HepG2 (cell line): Measurements from ENCODE around the gene PLEKHA8. TPM values are rescaled to one million over a fixed set of nuclear protein-coding genes. Genes with fewer than 3 reads are reported as not detected.

Source experiments
- CREB1 ChIP-seq, 2 experiments: fragments of 450-650 bp in 1 of 2; IDR thresholded peaks; 2 replicates each; pipeline ENCODE4 v1.6.1; 2016 to 2017; ENCODE audit warnings: control low read depth in 1 of 2, mild to moderate bottlenecking in 1 of 2, missing compliant biosample characterization in 1 of 2, missing genetic modification characterization in 1 of 2
- GATAD1 ChIP-seq: IDR thresholded peaks from 2 replicates; pipeline ENCODE4 v1.6.1; 2016; ENCODE audit warnings: missing genetic modification reagents, missing compliant biosample characterization
- GZF1 ChIP-seq: sonication (generic); formaldehyde crosslinking; IDR thresholded peaks from 2 replicates; pipeline ENCODE4 v1.5.1; 2020; ENCODE audit warnings: mild to moderate bottlenecking, missing genetic modification reagents
- MATR3 ChIP-seq: sonication (generic); formaldehyde crosslinking; IDR thresholded peaks from 2 replicates; pipeline ENCODE4 v1.4.0; 2020; ENCODE audit warnings: missing genetic modification reagents
- MYC ChIP-seq: sonication (generic); formaldehyde crosslinking; IDR thresholded peaks from 2 replicates; pipeline ENCODE4 v1.9.0; 2021; ENCODE audit warnings: missing genetic modification reagents, borderline replicate concordance
- NPAS2 ChIP-seq: sonication (generic); formaldehyde crosslinking; IDR thresholded peaks from 2 replicates; pipeline ENCODE4 v1.8.0; 2022; ENCODE audit warnings: mild to moderate bottlenecking, missing genetic modification reagents, borderline replicate concordance
- PRDM15 ChIP-seq: sonication (generic); formaldehyde crosslinking; IDR thresholded peaks from 2 replicates; pipeline ENCODE4 v1.4.0; 2020; ENCODE audit warnings: missing genetic modification reagents
- RARA ChIP-seq: IDR thresholded peaks from 2 replicates; pipeline ENCODE4 v1.6.1; 2016; ENCODE audit warnings: missing genetic modification reagents, missing compliant biosample characterization
- SMAD3 ChIP-seq: sonication (generic); formaldehyde crosslinking; IDR thresholded peaks from 2 replicates; pipeline ENCODE4 v1.4.0; 2020; ENCODE audit warnings: missing genetic modification reagents
- THAP7 ChIP-seq: sonication (generic); formaldehyde crosslinking; IDR thresholded peaks from 2 replicates; pipeline ENCODE4 v1.8.1; 2023; ENCODE audit warnings: mild to moderate bottlenecking, missing genetic modification reagents
- ZBTB20 ChIP-seq: sonication (generic); formaldehyde crosslinking; IDR thresholded peaks from 2 replicates; pipeline ENCODE4 v1.8.1; 2023; ENCODE audit warnings: missing genetic modification reagents, low read depth, mild to moderate bottlenecking, borderline replicate concordance
- ZNF292 ChIP-seq: sonication (generic); formaldehyde crosslinking; IDR thresholded peaks from 2 replicates; pipeline ENCODE4 v1.8.1; 2022; ENCODE audit warnings: mild to moderate bottlenecking, low read depth, missing genetic modification reagents, borderline replicate concordance
- ZNF318 ChIP-seq: sonication (generic); formaldehyde crosslinking; IDR thresholded peaks from 2 replicates; pipeline ENCODE4 v1.4.0; 2020; ENCODE audit warnings: mild to moderate bottlenecking, missing genetic modification reagents
- ZNF33A ChIP-seq: sonication (generic); formaldehyde crosslinking; IDR thresholded peaks from 2 replicates; pipeline ENCODE4 v1.5.1; 2020; ENCODE audit warnings: missing genetic modification reagents, mild to moderate bottlenecking, moderate library complexity, borderline replicate concordance
- ZNF451 ChIP-seq: sonication (generic); formaldehyde crosslinking; IDR thresholded peaks from 2 replicates; pipeline ENCODE4 v1.5.0; 2020; ENCODE audit warnings: mild to moderate bottlenecking, missing genetic modification reagents
- ZNF703 ChIP-seq: sonication (generic); formaldehyde crosslinking; IDR thresholded peaks from 2 replicates; pipeline ENCODE4 v1.5.1; 2020; ENCODE audit warnings: missing genetic modification reagents, mild to moderate bottlenecking, moderate library complexity, borderline replicate concordance
- polyA plus RNA-seq, 8 experiments: library from polyadenylated mRNA; depleted of rRNA in 3 of 8; stranded (reverse) in 7 of 8; unstranded in 1 of 8; fragments of >200 nt; fragmentation: Illumina TruSeq in 4 of 8; extraction: Trizol in 4 of 8; gene quantifications; 2 replicates each; pipeline versions ENCODE4 v1.2.1 to v1.2.3, GENCODE V29; 2011 to 2016; ENCODE audit warnings: low read depth in 4 of 8, missing spikeins in 1 of 8, mixed read lengths in 1 of 8; ENCODE audit not compliant: insufficient read depth in 1 of 8
- total RNA-seq, 5 experiments: library from RNA; depleted of rRNA; stranded (reverse); fragments of >200 nt; fragmentation: Illumina TruSeq; extraction: Trizol; gene quantifications; 2 replicates each; pipeline ENCODE4 v1.2.3, GENCODE V29; 2016; ENCODE audit warnings: low read depth in 1 of 5

Gene PLEKHA8
- total and polyA plus RNA-seq, 2 of the 13 experiments (the other 11 are each of a cell fraction or from before 2014, with no cell fraction given) = 12.5 to 26.4 TPM

GRCh38 chr7:30026229-30027064 is 1.8 kb upstream of the PLEKHA8 start, which contains the start of gene FKBP14 (continued):
- TF ChIP-seq ZNF318 = no peak
- TF ChIP-seq CREB1 (IDR thresholded peaks at IDR 0.05) = peak; percentile 82
- TF ChIP-seq CREB1 (CRISPR knock-in tag; IDR thresholded peaks at IDR 0.05) = peak; percentile 82
- peak; percentile 71; the same call in 1 of the 2 replicates for TF ChIP-seq GATAD1 (CRISPR knock-in tag)
- TF ChIP-seq SMAD3 (CRISPR knock-in tag) = no peak; the same call in 1 of the 2 replicates
- no peak for TF ChIP-seq GZF1
- TF ChIP-seq MYC (CRISPR knock-in tag) = peak; percentile 65; the same call in 1 of the 2 replicates
- TF ChIP-seq ZNF33A (CRISPR knock-in tag) = no peak
- TF ChIP-seq MATR3 (CRISPR knock-in tag) = no peak
- TF ChIP-seq THAP7 (CRISPR knock-in tag) = no peak
- peak; percentile 64 for TF ChIP-seq RARA (CRISPR knock-in tag)
- TF ChIP-seq ZNF292 (CRISPR knock-in tag) = no peak
- no peak for TF ChIP-seq ZNF451
- no peak for TF ChIP-seq NPAS2
- TF ChIP-seq ZNF703 (CRISPR knock-in tag) = no peak
- TF ChIP-seq PRDM15 (CRISPR knock-in tag) = peak; percentile 96
- TF ChIP-seq ZBTB20 (CRISPR knock-in tag) = no peak
